H7 (cell line): ENCODE data around the gene AHCYL1. TPM values are rescaled to one million over a fixed set of nuclear protein-coding genes. Genes with fewer than 3 reads are reported as not detected.

Experiments used
- DNase-seq: peaks from one replicate; pipeline ENCODE4 v3.0.0; 2012
- H3K27me3 ChIP-seq: 2 replicates; pipeline ENCODE4 v1.6.0; 2011; ENCODE audit warnings: mild to moderate bottlenecking, low read length; ENCODE audit not compliant: control insufficient read depth, insufficient read depth
- H3K36me3 ChIP-seq: replicated peaks from 2 replicates; pipeline ENCODE4 v1.5.1; 2011; ENCODE audit warnings: low read length; ENCODE audit not compliant: control insufficient read depth, insufficient read depth
- H3K4me3 ChIP-seq: 2 replicates; pipeline ENCODE4 v1.5.1; 2011; ENCODE audit warnings: low read depth, mild to moderate bottlenecking, control low read depth, low read length, moderate library complexity; ENCODE audit not compliant: insufficient read depth
- total RNA-seq: library from RNA; depleted of rRNA; stranded (reverse); fragments of >200 nt; shearing (Covaris generic); gene quantifications from 2 replicates; pipeline ENCODE4 v1.2.3, GENCODE V29; 2014

AHCYL1 gene
- total RNA-seq, 1 experiment from 2014 or later: 49.1 TPM

DNA sequence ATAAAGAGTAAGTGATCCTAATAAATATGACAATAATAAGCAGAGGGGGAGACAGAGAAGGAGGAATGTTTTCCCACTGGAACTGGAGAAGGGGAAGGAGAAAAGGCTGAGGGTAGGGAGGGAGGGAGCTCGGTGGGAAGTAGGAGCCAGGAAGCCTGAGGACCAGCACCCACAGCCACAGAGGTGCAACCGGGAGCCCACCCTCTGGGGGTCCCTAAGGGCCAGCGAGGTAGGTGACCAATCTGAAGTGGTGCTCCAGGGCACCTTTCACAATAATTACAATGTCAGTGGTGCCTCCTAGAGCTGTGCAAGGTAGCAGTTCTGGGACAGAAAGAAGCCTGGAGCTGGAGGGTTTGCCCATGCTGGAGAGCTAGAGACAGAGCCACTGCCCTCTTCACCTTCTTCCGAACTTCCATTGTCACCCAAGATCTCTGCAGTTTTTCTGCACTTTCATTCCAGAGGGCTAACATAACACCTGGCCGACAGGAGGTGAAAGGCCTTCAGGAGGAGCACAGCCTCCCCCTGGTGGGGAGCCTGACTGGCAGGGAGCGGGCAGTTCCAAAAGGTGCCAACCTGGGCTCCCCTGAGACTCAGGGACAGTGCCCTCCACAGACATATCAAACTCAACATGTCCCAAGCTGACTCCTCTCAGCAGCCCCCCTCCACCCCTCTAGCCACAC is 4.1 kb upstream of the AHCYL1 start:
- Histone ChIP-seq H3K36me3 (no peaks in the 10 kb centered on the region), H3K27me3 (peaks cover 2% of the 10 kb centered on the region; the same call in 1 of the 2 replicates), H3K4me3 (no peak overlapping the region)
- DNase-seq: peak; percentile 79

DNA sequence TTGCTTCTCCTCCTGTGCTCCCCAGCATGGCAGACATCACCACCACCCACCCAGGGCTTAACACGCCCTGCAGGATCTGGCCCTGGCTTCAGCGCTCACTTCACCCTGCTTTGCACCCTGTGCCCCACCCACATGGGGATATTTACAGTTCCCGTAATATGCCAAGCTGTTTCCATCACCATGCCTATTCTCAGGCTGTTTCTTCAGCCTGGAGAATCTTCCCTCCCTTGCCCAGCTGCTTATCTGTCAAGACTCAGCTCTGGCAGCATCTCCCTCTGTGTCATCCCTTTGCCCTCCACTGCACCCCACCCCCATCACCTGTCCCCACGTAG is 3.6 kb upstream of the AHCYL1 start:
- Histone ChIP-seq H3K36me3 (no peaks in the 10 kb centered on the region), H3K4me3 (no peak overlapping the region), H3K27me3 (peaks cover 2% of the 10 kb centered on the region; the same call in 1 of the 2 replicates)
- no peak for DNase-seq

DNA sequence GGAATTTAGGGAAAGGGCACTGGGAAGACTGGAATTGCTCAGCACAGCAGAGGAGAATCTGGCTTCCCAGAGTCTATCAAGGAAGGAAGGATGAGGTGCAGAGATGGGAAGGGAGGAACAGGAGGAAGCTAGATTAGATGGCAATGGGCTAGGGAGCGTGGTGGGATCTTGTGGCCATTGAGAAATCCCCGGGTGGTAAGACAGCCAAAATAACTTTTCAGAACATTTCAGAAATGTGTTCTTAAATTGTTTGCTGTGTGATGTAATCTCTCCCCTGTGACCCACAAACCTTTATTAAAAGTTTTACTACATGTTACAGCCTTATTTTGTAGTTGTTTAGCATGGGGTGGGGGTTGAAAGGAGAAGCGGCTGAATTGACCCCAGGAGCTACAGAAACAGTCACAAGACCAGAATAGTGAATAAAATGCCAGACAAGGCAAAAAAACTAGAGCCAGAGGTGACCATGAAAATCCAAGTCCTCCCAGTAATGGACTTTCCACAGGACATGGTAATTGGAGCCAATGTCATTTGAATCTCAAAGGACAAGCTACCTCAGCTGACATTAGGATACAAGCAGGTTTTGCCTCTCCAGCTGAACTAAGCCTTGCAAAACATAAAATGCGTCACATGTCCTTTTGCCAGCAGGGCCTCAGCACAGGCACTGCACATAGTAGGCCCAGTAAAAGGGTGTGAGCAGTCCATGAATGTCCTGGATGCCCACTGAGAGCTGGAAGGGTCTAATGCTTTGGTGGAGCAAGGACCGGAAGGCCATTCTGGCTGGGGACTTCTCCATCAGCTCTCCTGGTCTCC is 980 bp upstream of the AHCYL1 start:
- DNase-seq: no peak

DNA sequence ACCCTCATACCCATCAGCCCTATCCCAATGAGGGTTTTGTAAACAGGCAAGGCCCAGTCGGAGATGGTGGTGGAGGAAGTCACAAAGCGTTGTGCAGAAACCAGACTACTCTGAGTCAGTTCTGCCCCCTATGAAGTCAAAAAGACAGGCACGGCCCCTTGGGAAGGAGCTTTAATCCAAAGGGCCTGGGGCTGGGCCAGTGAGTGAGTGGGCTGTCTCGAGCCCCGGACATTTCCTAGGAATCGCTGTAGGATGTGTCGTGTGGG is 442 bp upstream of the AHCYL1 start:
- Histone ChIP-seq H3K27me3 (no peaks in the 10 kb centered on the region), H3K36me3 (no peaks in the 10 kb centered on the region), H3K4me3 (no peak overlapping the region; the same call in 1 of the 2 replicates)
- DNase-seq: no peak

More for the DNA sequence above, 980 bp upstream of the AHCYL1 start:
- no peaks in the 10 kb centered on the region for H3K36me3 ChIP-seq
- no peaks in the 10 kb centered on the region for H3K27me3 ChIP-seq
- no peak overlapping the region for H3K4me3 ChIP-seq

DNA sequence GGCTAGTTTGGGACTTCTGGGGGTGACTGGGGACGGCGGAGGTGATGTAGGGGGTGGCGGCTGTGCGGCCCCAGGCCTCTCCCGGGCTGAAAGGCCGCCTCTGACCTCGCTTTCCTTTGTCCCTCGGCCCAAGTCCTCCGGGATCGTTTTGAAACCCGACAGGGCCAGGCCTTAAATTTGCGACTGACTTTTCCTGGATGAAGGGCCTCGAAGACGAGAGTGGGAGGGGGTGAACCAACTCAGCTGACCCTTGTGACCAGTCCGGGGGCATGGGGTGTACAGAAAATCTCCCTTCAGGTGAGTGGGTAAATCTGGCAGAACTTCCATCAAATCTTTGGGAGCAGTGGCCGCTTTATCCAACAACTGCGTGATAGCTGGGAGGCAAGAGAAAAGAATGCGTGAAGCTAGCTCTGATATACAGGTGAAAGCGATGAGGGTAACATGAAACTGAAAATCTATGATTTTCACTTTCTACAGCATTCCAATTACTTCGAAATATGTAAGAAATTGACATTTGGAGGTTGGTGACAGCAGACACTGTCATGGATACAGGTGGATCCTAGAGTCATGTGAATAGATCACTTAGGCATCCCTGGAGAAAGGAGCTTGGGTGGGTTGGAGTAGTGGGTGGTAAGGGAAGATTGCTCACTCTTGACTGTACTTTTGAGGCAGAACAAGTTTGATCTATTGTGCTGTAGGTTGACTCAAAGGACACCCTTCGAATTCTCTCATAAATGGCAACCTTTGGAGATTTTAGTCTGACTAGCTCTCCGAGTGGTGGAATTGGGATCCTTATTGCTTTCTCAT is 885 bp downstream of the AHCYL1 start:
- Histone ChIP-seq H3K36me3 (no peaks in the 10 kb centered on the region), H3K27me3 (no peaks in the 10 kb centered on the region), H3K4me3 (peak overlapping the region; percentile 90)
- DNase-seq: no peak

DNA sequence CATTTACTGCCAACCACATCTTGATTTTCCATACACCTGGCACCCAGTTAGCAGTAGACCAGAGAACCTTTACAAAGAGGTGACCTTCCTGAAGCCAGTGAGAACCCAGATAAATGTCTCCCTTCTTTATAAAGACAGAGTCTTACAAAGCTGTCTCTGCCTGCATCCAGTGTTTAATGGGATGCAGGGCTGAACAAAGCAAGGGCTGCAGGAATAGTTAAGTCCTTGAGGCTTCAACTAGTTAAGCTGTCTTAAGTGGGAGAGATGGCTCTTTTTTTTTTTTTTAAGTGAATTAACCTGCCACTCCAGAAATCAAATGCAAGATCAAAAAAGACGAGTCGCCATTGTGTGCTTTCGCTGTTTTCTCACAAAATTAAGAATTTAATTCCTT is 1.5 kb downstream of the AHCYL1 start:
- no peaks in the 10 kb centered on the region for H3K27me3 ChIP-seq
- peak overlapping the region; percentile 90 for H3K4me3 ChIP-seq
- DNase-seq: no peak
- no peaks in the 10 kb centered on the region for H3K36me3 ChIP-seq

DNA sequence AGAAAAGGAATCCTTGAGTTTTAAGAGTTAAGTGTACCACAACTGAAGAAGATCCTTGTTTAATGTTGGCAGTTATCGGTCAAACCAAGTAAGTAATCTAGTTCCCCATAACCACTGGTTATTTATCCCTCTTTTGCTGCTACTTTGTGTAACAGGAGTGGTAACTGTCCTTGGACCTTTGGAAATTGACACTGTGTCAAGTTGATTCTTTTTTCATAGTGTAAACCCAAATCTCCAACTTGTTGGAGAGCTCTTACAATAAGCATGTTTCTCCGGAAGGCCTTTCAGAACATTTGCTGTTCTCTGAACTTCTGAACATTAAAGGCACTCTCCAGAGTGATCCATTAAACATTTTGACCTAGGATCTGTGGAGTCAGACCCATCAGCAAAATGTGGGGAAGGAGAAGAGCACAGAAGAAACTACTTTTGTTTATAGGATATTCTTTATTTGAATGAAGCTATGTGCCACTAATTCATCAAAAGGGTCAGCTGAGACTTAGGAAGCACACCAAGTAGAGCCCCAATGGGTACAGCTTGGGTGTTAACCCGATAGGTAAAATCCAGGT is 3.9 kb downstream of the AHCYL1 start:
- no peaks in the 10 kb centered on the region for H3K36me3 ChIP-seq
- no peak for DNase-seq
- H3K27me3 ChIP-seq: no peaks in the 10 kb centered on the region
- H3K4me3 ChIP-seq: no peak overlapping the region

DNA sequence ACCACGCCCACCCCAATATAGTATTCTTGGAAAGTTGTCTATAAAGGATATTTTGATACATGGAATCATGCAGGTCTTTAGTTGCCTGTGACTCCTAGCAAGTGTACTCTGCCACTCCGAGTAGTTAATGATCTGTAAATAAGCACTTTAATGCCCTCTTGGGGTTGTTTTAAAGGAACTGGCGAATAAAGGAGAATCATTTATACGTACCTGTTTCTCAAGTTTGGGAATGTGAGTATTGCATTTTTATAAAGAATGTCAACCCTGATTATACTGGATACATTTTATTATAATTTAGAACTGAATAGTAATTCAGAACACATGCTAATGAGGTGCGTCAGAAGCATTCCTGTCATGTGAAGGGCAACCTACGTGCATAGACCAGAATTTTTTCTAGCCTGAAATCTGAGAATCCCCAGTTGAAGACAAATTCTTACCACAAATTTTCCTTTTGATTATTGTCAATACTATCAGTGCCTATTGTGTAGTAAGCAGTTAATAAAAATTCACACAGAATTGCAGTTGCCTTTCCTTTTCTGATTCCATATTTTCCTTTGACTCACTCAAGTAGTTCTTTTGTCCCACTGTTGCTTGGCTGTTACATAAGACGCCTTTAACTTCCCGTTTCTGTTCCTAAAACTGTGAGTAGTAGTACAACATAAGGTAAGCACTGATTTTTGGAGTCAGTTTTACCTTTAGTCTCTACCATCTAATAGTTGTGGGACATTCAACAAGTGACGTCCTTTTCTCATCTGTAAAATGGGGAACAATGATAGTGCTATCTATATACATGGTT is 5.1 kb downstream of the AHCYL1 start:
- Histone ChIP-seq H3K4me3 (no peak overlapping the region), H3K27me3 (no peaks in the 10 kb centered on the region), H3K36me3 (no peaks in the 10 kb centered on the region)
- DNase-seq: no peak

DNA sequence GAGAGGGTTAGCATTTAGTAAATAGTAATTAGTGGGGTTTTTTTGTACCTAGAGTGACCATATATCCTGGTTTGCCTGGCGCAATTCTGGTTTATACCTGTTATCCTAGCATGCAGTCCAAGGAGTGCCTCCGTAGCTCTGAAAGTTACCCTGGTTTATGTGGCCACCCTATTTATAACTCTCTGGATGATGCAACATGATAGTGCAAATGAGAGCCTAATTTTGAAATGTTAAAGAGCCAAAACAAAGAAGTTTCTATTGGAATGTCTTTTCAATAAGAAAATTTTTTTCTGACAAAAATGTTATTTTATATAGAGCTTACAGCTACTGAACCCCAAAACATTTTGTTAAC is 5.7 kb downstream of the AHCYL1 start:
- H3K36me3 ChIP-seq: no peaks in the 10 kb centered on the region

DNA sequence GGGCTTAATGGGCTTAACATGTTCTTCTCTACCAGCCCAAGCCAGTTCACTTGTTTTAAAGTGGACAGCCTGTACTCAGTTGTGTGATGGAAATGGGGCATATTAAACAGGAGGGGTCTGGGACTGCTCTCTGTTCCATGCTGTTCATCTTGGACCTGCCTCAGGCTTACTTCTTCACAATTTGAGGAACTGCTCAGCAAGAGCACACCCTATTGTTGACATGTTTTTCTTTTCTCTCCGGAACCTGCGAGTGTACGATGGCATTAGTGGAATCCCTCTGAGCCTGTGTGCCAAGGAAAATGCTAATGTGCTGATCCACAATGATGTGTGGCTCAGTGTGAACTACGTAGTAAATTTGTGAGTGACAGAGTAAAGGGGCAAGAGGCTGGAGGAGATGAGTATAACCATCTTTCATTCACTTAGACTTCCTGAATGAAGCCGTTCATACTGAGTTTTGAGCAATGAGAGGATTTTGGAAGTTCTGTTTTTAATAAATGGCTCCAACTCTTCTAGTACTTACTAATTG is 6.9 kb downstream of the AHCYL1 start:
- H3K36me3 ChIP-seq: no peaks in the 10 kb centered on the region
- H3K27me3 ChIP-seq: no peaks in the 10 kb centered on the region
- no peak overlapping the region for H3K4me3 ChIP-seq
- DNase-seq: no peak

More for the DNA sequence above, 5.7 kb downstream of the AHCYL1 start:
- DNase-seq: no peak
- Histone ChIP-seq H3K27me3 (no peaks in the 10 kb centered on the region), H3K4me3 (no peak overlapping the region)

DNA sequence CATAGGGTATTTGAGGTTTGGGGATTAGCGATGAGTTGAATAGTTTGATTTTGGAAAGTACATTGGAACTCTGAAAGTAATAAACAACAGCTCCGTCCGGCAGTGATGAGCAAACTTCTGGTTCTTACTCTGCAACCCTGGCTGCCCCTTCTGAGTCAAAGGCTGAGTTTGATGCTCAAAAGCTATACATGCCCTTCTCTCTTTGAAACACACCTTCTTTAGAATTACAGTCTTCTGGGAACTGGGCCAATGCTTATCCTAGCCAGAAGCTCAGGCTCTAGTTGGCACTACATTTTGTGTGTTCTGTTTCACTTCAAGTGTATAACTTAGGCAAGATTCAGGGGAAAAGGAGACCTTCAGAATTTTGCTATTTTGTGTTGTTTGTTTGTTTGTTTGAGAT is 9.3 kb downstream of the AHCYL1 start:
- H3K36me3 ChIP-seq: no peaks in the 10 kb centered on the region

DNA sequence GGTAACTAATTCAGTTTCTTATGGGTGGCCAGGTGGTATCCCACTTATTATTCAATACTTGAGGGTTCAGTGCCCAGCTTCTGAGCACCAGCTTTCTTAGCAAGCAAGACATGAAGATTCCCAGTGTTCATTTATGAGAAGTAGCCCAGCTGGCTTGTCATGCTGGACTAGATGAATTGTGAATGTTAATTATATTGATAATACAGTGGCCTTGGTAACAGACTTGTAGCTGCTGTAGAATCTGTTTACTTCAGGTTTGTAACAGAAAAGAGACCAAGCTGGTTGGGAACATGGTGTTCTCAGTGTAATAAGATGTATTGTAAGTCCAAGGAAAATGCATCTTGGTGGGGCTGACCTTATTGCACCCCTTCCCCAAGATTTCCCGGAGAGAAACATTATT is 10.1 kb downstream of the AHCYL1 start:
- H3K27me3 ChIP-seq: no peaks in the 10 kb centered on the region
- H3K36me3 ChIP-seq: no peaks in the 10 kb centered on the region
- no peak for DNase-seq
- no peak overlapping the region for H3K4me3 ChIP-seq

More for the DNA sequence above, 9.3 kb downstream of the AHCYL1 start:
- Histone ChIP-seq H3K27me3 (no peaks in the 10 kb centered on the region), H3K4me3 (no peak overlapping the region)
- no peak for DNase-seq

DNA sequence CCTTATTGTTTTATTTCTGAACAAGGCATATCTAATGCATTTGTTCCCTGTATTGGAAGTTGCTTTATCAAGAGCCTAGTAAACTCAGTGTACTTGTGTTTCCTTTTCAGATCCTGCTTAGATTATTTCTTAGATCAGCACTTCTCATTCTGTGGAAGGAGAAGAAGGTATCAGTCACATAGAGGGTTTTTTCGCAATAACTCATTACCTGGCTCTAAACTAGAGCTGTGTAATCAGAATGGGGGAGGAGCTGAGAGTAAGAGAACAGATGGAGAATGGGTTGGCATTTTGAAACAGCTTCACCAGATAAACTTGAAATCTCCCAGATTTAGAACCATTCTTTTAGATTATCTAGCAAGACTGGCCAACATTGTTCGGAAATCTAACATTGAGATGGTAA is 11.0 kb downstream of the AHCYL1 start:
- Histone ChIP-seq H3K4me3 (no peak overlapping the region), H3K36me3 (no peaks in the 10 kb centered on the region), H3K27me3 (no peaks in the 10 kb centered on the region)
- no peak for DNase-seq

DNA sequence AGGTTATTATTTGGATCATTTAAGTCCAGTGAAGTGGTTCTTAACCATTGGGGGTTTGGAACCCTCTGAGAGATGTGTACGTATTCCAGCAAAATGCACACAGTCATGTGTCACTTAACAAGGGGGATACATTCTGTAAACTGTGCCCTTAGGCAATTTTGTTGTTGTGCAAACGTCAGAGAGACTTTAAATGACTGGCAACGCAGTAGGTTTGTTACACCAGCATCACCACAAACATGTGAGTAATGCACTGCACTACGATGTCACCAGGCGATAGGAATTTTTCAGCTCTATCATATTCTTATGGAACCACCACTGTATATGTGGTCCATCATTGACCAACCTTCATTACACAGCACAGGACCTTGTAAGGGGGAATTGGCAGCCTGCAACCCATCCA is 11.9 kb downstream of the AHCYL1 start:
- no peaks in the 10 kb centered on the region for H3K27me3 ChIP-seq
- H3K4me3 ChIP-seq: no peak overlapping the region
- H3K36me3 ChIP-seq: no peaks in the 10 kb centered on the region
- DNase-seq: no peak
